HepG2 (cell line): ENCODE data around the gene UQCR10. TPM values are rescaled to one million over a fixed set of nuclear protein-coding genes. Genes with fewer than 3 reads are reported as not detected.

ENCODE experiments used
- BHLHE40 ChIP-seq: IDR thresholded peaks from 2 replicates; pipeline ENCODE4 v1.6.1; 2011; ENCODE audit warnings: low read length, improper control_type of control experiment
- CC2D1A ChIP-seq: sonication (generic); formaldehyde crosslinking; IDR thresholded peaks from 2 replicates; pipeline ENCODE4 v1.8.1; 2023; ENCODE audit warnings: mild to moderate bottlenecking, missing genetic modification reagents
- FOXA1 ChIP-seq, 2 experiments: fragments of 450-650 bp in 1 of 2; sonication (generic) in 1 of 2; formaldehyde crosslinking in 1 of 2; IDR thresholded peaks; 2 replicates each; pipeline versions ENCODE4 v1.4.0 to v1.6.1; 2016 to 2020; ENCODE audit warnings: missing genetic modification reagents in 1 of 2
- NFIC ChIP-seq: IDR thresholded peaks from 2 replicates; pipeline ENCODE4 v1.6.1; 2012; ENCODE audit warnings: mild to moderate bottlenecking, low read length, inconsistent platforms
- SOX6 ChIP-seq, 2 experiments: fragments of 450-650 bp in 1 of 2; sonication (generic) in 1 of 2; formaldehyde crosslinking in 1 of 2; IDR thresholded peaks; 2 replicates each; pipeline versions ENCODE4 v1.4.0 to v1.6.1; 2017 to 2020; ENCODE audit warnings: antibody characterized with exemption in 1 of 2, mild to moderate bottlenecking in 1 of 2, missing genetic modification reagents in 1 of 2
- SRF ChIP-seq: IDR thresholded peaks from 2 replicates; pipeline ENCODE4 v1.6.1; 2011; ENCODE audit warnings: mild to moderate bottlenecking, low read depth, low read length, moderate library complexity
- TSC22D2 ChIP-seq: sonication (generic); formaldehyde crosslinking; IDR thresholded peaks from 2 replicates; pipeline ENCODE4 v1.5.1; 2020; ENCODE audit warnings: missing genetic modification reagents, mild to moderate bottlenecking, borderline replicate concordance
- ZBTB46 ChIP-seq: sonication (generic); formaldehyde crosslinking; IDR thresholded peaks from 2 replicates; pipeline ENCODE4 v1.4.0; 2020; ENCODE audit warnings: mild to moderate bottlenecking, missing genetic modification reagents, borderline replicate concordance
- polyA plus RNA-seq, 8 experiments: library from polyadenylated mRNA; depleted of rRNA in 3 of 8; stranded (reverse) in 7 of 8; unstranded in 1 of 8; fragments of >200 nt; fragmentation: Illumina TruSeq in 4 of 8; extraction: Trizol in 4 of 8; gene quantifications; 2 replicates each; pipeline versions ENCODE4 v1.2.1 to v1.2.3, GENCODE V29; 2011 to 2016; ENCODE audit warnings: low read depth in 4 of 8, missing spikeins in 1 of 8, mixed read lengths in 1 of 8; ENCODE audit not compliant: insufficient read depth in 1 of 8
- total RNA-seq, 5 experiments: library from RNA; depleted of rRNA; stranded (reverse); fragments of >200 nt; fragmentation: Illumina TruSeq; extraction: Trizol; gene quantifications; 2 replicates each; pipeline ENCODE4 v1.2.3, GENCODE V29; 2016; ENCODE audit warnings: low read depth in 1 of 5
- TF ChIP-seq, protein P1 (sequence below): sonication (generic); formaldehyde crosslinking; IDR thresholded peaks from 2 replicates; pipeline ENCODE4 v1.5.1; 2020; ENCODE audit warnings: mild to moderate bottlenecking, missing genetic modification reagents

The UQCR10 gene
- total and polyA plus RNA-seq, 2 of the 13 experiments (the other 11 are each of a cell fraction or from before 2014, with no cell fraction given) = 225 to 232 TPM

DNA sequence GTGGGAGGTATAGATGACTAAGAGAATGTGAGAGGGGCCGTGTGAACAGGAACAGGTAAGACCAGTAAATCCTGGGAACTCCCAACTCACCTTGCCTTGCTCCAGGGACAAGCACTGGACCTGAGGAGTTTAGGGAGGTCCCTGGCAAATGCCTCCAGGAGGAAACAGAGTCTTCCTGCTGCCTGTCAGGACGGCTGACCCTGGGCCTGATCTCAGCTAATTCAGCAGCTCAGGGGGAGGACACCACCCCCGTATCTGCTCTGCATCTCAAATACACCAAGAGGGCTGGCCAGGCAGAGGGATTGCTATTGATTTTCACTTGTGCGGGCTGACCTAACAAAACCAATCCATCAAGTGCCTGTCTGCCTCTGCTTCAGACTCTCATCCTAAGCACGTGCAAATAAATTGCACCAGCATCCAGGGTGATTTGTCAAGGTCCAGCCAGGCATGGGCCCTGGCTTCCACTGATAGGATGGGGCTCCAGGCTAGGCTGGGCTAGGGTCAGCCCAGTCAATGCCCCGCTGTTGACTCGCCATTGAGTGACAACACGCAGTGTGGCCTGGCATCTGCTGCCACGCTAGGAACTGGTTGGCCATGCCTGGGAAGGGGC lies 20.3 kb downstream of the UQCR10 start (continued):
- TF ChIP-seq ZBTB46 (CRISPR knock-in tag) = no peak
- TF ChIP-seq FOXA1 (IDR thresholded peaks at IDR 0.05) = no peak
- TF ChIP-seq FOXA1 (CRISPR knock-in tag; IDR thresholded peaks at IDR 0.05) = no peak
- no peak for TF ChIP-seq SRF
- TF ChIP-seq, protein P1, sequence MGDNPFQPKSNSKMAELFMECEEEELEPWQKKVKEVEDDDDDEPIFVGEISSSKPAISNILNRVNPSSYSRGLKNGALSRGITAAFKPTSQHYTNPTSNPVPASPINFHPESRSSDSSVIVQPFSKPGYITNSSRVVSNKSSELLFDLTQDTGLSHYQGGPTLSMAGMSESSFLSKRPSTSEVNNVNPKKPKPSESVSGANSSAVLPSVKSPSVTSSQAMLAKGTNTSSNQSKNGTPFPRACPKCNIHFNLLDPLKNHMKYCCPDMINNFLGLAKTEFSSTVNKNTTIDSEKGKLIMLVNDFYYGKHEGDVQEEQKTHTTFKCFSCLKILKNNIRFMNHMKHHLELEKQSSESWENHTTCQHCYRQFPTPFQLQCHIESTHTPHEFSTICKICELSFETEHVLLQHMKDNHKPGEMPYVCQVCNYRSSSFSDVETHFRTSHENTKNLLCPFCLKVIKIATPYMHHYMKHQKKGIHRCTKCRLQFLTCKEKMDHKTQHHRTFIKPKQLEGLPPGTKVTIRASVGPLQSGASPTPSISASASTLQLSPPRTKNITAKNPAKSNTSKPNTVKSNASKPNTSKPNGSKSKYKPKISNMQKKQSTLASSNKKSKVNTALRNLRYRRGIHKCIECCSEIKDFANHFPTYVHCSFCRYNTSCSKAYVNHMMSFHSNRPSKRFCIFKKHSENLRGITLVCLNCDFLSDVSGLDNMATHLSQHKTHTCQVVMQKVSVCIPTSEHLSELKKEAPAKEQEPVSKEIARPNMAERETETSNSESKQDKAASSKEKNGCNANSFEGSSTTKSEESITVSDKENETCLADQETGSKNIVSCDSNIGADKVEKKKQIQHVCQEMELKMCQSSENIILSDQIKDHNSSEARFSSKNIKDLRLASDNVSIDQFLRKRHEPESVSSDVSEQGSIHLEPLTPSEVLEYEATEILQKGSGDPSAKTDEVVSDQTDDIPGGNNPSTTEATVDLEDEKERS (CRISPR knock-in tag) = no peak
- no peak for TF ChIP-seq NFIC
- no peak for TF ChIP-seq CC2D1A (CRISPR knock-in tag)
- TF ChIP-seq SOX6 (IDR thresholded peaks at IDR 0.05) = no peak
- TF ChIP-seq SOX6 (CRISPR knock-in tag; IDR thresholded peaks at IDR 0.05) = 0 out of 2 replicates have a peak, but pooled peaks have one; percentile 29
- peak; percentile 71 for TF ChIP-seq BHLHE40
- TF ChIP-seq TSC22D2 (CRISPR knock-in tag) = no peak
